ENCODE results near the gene USP17L15.
"Not testable (repeated sequence)": the region's sequence is repeated elsewhere in the genome, so short reads cannot be mapped to it uniquely, and the experiment has no call there.

The USP17L15 gene

DNA sequence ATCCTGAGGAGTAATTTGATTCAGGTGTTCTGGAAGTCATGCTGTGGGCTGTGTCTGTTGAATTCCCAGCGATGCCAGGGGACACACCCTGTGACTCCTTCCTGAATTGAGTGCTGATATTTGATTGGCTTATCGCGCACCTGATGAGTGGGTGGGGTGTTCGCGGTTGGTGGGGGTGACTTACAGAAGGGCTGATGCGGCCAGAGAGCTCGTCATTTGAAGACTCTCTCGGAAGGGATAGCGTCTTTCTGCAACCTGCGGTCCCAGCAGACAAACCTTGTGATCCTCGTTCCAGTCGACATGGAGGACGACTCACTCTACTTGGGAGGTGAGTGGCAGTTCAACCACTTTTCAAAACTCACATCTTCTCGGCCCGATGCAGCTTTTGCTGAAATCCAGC is at the start of gene USP17L15:
USP17L15 (plus strand) TSS at position 301 of the 400 bp plus-strand sequence; CDS start at position 301, 0 bp downstream.
- DNase-seq = not testable (repeated sequence)

DNA sequence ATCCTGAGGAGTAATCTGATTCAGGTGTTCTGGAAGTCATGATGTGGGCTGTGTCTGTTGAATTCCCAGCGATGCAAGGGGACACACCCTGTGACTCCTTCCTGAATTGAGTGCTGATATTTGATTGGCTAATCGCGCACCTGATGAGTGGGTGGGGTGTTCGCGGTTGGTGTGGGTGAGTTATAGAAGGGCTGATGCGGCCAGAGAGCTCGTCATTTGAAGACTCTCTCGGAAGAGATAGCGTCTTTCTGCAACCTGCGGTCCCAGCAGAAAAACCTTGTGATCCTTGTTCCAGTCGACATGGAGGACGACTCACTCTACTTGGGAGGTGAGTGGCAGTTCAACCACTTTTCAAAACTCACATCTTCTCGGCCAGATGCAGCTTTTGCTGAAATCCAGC is 23.8 kb upstream of the USP17L15 start, which contains the start of gene USP17L10:
USP17L10 (plus strand) TSS at position 301 of the 400 bp plus-strand sequence; CDS start at position 301, 0 bp downstream.
- DNase-seq = not testable (repeated sequence)

DNA sequence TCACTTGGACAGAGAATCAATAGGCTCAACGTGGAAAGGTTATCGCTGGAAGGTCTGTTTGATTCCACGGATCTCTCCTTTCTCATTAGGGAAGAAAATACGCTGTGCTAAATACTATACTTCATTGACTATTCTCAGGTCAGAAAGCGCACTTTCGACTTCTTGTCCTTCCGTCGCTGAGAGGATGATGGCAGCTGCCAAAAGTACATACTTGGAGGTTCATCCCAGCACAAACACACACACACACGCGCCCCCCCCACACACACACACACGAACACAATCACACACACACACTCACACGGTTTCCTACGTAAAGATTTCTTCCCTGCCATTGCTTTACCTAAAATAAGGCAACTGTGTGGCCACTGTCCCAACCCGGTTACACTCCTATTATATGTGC is 19.5 kb upstream of the USP17L15 start:
- not testable (repeated sequence) for DNase-seq

DNA sequence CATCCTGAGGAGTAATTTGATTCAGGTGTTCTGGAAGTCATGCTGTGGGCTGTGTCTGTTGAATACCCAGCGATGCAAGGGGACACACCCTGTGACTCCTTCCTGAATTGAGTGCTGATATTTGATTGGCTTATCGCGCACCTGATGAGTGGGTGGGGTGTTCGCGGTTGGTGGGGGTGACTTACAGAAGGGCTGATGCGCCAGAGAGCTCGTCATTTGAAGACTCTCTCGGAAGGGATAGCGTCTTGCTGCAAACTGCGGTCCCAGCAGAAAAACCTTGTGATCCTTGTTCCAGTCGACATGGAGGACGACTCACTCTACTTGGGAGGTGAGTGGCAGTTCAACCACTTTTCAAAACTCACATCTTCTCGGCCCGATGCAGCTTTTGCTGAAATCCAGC is 19.1 kb upstream of the USP17L15 start, which contains the start of gene USP17L11:
USP17L11 (plus strand) TSS at position 301 of the 400 bp plus-strand sequence; CDS start at position 301, 0 bp downstream.
- not testable (repeated sequence) for DNase-seq

- DNase-seq = not testable (repeated sequence)
Observed at GRCh38 chr4:9219852-9220251, 14.3 kb upstream of the USP17L15 start, which contains the start of gene USP17L12. USP17L12 (plus strand) TSS chr4:9220152; CDS start chr4:9220152, 0 bp downstream.

DNA sequence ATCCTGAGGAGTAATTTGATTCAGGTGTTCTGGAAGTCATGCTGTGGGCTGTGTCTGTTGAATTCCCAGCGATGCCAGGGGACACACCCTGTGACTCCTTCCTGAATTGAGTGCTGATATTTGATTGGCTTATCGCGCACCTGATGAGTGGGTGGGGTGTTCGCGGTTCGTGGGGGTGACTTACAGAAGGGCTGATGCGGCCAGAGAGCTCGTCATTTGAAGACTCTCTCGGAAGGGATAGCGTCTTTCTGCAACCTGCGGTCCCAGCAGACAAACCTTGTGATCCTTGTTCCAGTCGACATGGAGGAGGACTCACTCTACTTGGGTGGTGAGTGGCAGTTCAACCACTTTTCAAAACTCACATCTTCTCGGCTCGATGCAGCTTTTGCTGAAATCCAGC is 9.6 kb upstream of the USP17L15 start, which contains the start of gene USP17L13:
USP17L13 (plus strand) TSS at position 301 of the 400 bp plus-strand sequence; CDS start at position 301, 0 bp downstream.
- DNase-seq = not testable (repeated sequence)

- DNase-seq = not testable (repeated sequence)
Observed at GRCh38 chr4:9230249-9230648, 3.9 kb upstream of the USP17L15 start.

DNA sequence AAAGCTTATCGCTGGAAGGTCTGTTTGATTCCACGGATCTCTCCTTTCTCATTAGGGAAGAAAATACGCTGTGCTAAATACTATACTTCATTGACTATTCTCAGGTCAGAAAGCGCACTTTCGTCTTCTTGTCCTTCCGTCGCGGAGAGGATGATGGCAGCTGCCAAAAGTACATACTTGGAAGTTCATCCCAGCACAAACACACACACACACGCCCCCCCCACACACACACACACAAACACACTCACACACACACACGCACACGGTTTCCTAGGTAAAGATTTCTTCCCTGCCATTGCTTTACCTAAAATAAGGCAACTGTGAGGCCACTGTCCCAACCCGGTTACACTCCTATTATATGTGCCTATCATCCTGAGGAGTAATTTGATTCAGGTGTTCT is 4.3 kb downstream of the USP17L15 start:
- not testable (repeated sequence) for DNase-seq

DNA sequence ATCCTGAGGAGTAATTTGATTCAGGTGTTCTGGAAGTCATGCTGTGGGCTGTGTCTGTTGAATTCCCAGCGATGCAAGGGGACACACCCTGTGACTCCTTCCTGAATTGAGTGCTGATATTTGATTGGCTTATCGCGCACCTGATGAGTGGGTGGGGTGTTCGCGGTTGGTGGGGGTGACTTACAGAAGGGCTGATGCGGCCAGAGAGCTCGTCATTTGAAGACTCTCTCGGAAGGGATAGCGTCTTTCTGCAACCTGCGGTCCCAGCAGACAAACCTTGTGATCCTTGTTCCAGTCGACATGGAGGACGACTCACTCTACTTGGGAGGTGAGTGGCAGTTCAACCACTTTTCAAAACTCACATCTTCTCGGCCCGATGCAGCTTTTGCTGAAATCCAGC is 9.4 kb downstream of the USP17L15 start, which contains the start of gene USP17L17:
USP17L17 (plus strand) TSS at position 301 of the 400 bp plus-strand sequence; CDS start at position 301, 0 bp downstream.
- DNase-seq = not testable (repeated sequence)

DNA sequence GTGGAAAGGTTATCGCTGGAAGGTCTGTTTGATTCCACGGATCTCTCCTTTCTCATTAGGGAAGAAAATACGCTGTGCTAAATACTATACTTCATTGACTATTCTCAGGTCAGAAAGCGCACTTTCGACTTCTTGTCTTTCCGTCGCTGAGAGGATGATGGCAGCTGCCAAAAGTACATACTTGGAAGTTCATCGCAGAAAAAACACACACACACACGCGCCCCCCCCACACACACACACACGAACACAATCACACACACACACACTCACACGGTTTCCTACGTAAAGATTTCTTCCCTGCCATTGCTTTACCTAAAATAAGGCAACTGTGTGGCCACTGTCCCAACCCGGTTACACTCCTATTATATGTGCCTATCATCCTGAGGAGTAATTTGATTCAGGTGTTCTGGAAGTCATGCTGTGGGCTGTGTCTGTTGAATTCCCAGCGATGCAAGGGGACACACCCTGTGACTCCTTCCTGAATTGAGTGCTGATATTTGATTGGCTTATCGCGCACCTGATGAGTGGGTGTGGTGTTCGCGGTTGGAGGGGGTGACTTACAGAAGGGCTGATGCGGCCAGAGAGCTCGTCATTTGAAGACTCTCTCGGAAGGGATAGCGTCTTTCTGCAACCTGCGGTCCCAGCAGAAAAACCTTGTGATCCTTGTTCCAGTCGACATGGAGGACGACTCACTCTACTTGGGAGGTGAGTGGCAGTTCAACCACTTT is 13.9 kb downstream of the USP17L15 start, which contains the start of gene USP17L18:
USP17L18 (plus strand) TSS at position 678 of the 728 bp plus-strand sequence; CDS start at position 678, 0 bp downstream.
- not testable (repeated sequence) for DNase-seq

DNA sequence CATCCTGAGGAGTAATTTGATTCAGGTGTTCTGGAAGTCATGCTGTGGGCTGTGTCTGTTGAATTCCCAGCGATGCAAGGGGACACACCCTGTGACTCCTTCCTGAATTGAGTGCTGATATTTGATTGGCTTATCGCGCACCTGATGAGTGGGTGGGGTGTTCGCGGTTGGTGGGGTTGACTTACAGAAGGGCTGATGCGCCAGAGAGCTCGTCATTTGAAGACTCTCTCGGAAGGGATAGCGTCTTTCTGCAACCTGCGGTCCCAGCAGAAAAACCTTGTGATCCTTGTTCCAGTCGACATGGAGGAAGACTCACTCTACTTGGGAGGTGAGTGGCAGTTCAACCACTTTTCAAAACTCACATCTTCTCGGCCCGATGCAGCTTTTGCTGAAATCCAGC is 18.9 kb downstream of the USP17L15 start, which contains the start of gene USP17L19:
USP17L19 (plus strand) TSS at position 301 of the 400 bp plus-strand sequence; CDS start at position 301, 0 bp downstream.
- DNase-seq = not testable (repeated sequence)

GRCh38 chr4:9257824-9258223 is 23.6 kb downstream of the USP17L15 start, which contains the start of gene USP17L20:
USP17L20 (plus strand) TSS chr4:9258124; CDS start chr4:9258124, 0 bp downstream.
- DNase-seq = not testable (repeated sequence)

GRCh38 chr4:9262572-9262971 is 28.4 kb downstream of the USP17L15 start, which contains the start of gene USP17L21:
USP17L21 (plus strand) TSS chr4:9262872; CDS start chr4:9262872, 0 bp downstream.
- not testable (repeated sequence) for DNase-seq

GRCh38 chr4:9267319-9267718 is 33.1 kb downstream of the USP17L15 start, which contains the start of gene USP17L22:
USP17L22 (plus strand) TSS chr4:9267619; CDS start chr4:9267619, 0 bp downstream.
- DNase-seq = not testable (repeated sequence)

DNA sequence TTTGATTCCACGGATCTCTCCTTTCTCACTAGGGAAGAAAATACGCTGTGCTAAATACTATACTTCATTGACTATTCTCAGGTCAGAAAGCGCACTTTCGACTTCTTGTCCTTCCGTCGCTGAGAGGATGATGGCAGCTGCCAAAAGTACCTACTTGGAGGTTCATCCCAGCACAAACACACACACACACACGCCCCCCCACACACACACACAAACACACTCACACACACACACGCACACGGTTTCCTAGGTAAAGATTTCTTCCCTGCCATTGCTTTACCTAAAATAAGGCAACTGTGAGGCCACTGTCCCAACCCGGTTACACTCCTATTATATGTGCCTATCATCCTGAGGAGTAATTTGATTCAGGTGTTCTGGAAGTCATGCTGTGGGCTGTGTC is 37.5 kb downstream of the USP17L15 start:
- not testable (repeated sequence) for DNase-seq
